IPS-18c (cell line): Measurements from ENCODE around the gene SKAP2.
"Not testable (repeated sequence)": the region's sequence is repeated elsewhere in the genome, so short reads cannot be mapped to it uniquely, and the experiment has no call there.

Experiments used
- H3K4me3 ChIP-seq: 2 replicates; pipeline ENCODE4 v1.7.0; 2013; ENCODE audit warnings: low read depth, mild to moderate bottlenecking, low read length, moderate library complexity; ENCODE audit not compliant: insufficient read depth
- H3K9me3 ChIP-seq: one replicate; pipeline ENCODE4 v1.6.1; 2013; ENCODE audit warnings: mild to moderate bottlenecking, low read length, moderate library complexity; ENCODE audit not compliant: control insufficient read depth, insufficient read depth

Gene SKAP2

GRCh38 chr7:26859720-26860119, 4.7 kb downstream of the SKAP2 start:
- Histone ChIP-seq H3K9me3 (no peaks in the 10 kb centered on the region), H3K4me3 (no peak overlapping the region)

GRCh38 chr7:26858735-26859134, 5.7 kb downstream of the SKAP2 start:
- H3K4me3 ChIP-seq = no peak overlapping the region

GRCh38 chr7:26858241-26858715, 6.1 kb downstream of the SKAP2 start:
- no peaks in the 10 kb centered on the region for H3K9me3 ChIP-seq
- no peak overlapping the region for H3K4me3 ChIP-seq

More at GRCh38 chr7:26858735-26859134, 5.7 kb downstream of the SKAP2 start:
- no peaks in the 10 kb centered on the region for H3K9me3 ChIP-seq

GRCh38 chr7:26857506-26858240, 6.7 kb downstream of the SKAP2 start:
- H3K4me3 ChIP-seq = peak overlapping the region; percentile 29; the same call in 1 of the 2 replicates
- H3K9me3 ChIP-seq = no peaks in the 10 kb centered on the region

GRCh38 chr7:26857170-26857505, 7.3 kb downstream of the SKAP2 start:
- Histone ChIP-seq H3K9me3 (no peaks in the 10 kb centered on the region), H3K4me3 (no peak overlapping the region; the same call in 1 of the 2 replicates)

- Histone ChIP-seq H3K9me3 (no peaks in the 10 kb centered on the region), H3K4me3 (no peak overlapping the region)
Observed at GRCh38 chr7:26856176-26856985, 8.0 kb downstream of the SKAP2 start.

GRCh38 chr7:26854876-26855855, 9.2 kb downstream of the SKAP2 start:
- Histone ChIP-seq H3K9me3 (no peaks in the 10 kb centered on the region), H3K4me3 (no peak overlapping the region)

- Histone ChIP-seq H3K4me3 (no peak overlapping the region), H3K9me3 (no peaks in the 10 kb centered on the region)
Observed at GRCh38 chr7:26853788-26854393, 10.5 kb downstream of the SKAP2 start.

- H3K4me3 ChIP-seq = no peak overlapping the region
- no peaks in the 10 kb centered on the region for H3K9me3 ChIP-seq
Observed at GRCh38 chr7:26850193-26850651, 14.2 kb downstream of the SKAP2 start.

GRCh38 chr7:26843705-26844104, 20.7 kb downstream of the SKAP2 start:
- Histone ChIP-seq H3K9me3 (no peaks in the 10 kb centered on the region), H3K4me3 (no peak overlapping the region)

- Histone ChIP-seq H3K9me3 (no peaks in the 10 kb centered on the region), H3K4me3 (no peak overlapping the region)
Observed at GRCh38 chr7:26842897-26843296, 21.5 kb downstream of the SKAP2 start.

GRCh38 chr7:26841003-26841739, 23.2 kb downstream of the SKAP2 start:
- Histone ChIP-seq H3K9me3 (no peaks in the 10 kb centered on the region), H3K4me3 (no peak overlapping the region)

GRCh38 chr7:26836793-26837192, 27.6 kb downstream of the SKAP2 start:
- H3K9me3 ChIP-seq, H3K4me3 ChIP-seq: not testable (repeated sequence)

GRCh38 chr7:26815426-26815825, 49.0 kb downstream of the SKAP2 start:
- Histone ChIP-seq H3K4me3 (no peak overlapping the region), H3K9me3 (no peaks in the 10 kb centered on the region)

GRCh38 chr7:26813432-26813831, 51.0 kb downstream of the SKAP2 start:
- Histone ChIP-seq H3K4me3 (no peak overlapping the region), H3K9me3 (no peaks in the 10 kb centered on the region)

GRCh38 chr7:26794541-26794940, 69.8 kb downstream of the SKAP2 start:
- Histone ChIP-seq H3K4me3 (no peak overlapping the region), H3K9me3 (no peaks in the 10 kb centered on the region)
